HG02938 (cell line): ENCODE measurements around the gene DCP1B.

Experiments used
- ATAC-seq: cut with Tn5 transposase; IDR thresholded peaks from one replicate; pipeline ENCODE4 v1.9.1; 2021; ENCODE audit warnings: mild to moderate bottlenecking, moderate library complexity; ENCODE audit not compliant: unreplicated experiment

The DCP1B gene

DNA sequence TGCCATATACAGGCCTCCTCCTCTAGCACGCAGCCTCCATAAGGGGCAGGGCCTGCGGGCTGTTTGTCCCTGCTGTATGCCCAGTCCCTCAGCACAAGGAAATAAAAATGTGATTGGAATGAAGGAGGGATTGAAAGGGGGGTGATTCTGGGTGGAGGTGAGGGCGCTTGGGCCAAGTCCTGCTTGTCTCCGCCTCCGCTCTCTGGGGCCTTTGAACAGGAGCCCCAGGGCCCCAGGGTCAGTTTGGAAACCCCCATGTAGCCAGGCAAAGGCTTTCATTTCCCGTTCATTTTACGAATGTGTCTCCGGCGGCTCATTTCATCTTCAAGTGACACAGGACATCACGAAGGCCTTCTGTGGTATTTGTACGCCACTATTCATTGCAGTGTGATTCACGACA is 81.3 kb downstream of the DCP1B start:
- ATAC-seq: no peak

DNA sequence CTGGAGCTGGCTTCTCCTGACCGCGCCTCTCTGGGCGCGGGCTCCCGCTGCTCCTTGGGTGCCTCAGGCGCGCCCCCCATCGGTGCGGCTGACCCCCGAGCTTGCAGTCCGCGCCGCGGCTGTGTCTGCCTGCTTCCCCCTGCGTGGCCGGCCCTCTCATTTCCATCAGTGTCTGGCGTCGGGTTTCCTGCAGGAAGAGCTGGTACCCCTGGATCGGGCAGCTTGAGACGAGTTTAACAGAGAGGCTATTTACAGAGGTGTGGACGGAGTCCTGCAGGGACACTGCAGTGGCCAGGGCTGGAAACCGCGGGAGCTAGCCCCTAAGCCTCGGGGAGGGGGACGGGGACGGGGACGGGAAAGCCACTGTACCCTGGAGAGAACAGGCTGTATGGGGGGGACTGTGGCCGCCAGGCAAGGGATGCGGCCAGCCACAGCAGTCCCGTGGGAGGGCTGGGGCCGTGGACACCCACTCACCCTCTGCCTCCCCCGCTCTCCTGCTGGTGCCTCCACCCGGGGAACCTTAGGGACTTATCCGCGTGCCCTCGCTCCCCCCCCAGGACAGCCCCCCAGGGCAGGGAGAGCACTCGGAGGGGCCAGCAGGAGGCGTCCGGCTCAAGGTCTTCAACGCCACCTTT is 82.1 kb downstream of the DCP1B start:
- no peak for ATAC-seq

DNA sequence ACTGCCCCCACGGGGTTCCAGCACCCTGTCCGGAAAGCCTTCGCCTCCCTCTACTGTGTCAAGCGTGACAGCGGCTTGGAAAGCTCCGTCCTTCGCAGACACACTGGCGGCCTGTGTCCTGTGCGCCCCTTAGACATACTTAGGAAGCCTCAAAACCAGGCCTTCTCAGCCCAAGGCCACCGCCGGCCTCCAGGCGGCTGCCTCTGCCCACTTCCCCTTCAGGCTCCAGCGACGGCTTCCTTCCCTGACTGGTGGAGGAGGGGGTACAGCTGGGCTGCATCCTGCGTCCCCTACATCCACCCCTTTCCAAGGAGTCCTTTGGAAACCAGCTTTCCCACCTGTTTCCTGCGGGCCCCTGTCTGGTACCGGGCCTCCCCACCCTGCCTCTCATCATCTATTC is 83.3 kb downstream of the DCP1B start:
- no peak for ATAC-seq

DNA sequence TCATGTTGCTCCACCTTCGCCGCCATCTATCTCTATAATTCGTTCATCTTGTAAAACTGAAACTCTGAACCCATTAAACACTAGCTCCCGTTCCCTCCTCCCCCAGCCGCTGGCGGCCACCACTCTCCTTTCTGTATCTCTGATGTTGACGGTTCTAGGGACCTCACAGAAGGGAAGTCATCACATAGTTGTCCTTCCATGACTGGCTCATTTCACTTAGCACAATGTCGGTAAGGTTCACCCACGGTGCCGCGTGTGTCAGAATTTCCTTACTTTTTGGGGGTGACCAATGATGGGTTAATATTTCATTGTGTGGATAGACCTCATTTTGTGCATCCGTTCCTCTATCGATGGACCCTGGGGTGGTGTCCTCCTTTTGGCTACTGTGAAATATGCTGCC is 83.8 kb downstream of the DCP1B start:
- no peak for ATAC-seq

DNA sequence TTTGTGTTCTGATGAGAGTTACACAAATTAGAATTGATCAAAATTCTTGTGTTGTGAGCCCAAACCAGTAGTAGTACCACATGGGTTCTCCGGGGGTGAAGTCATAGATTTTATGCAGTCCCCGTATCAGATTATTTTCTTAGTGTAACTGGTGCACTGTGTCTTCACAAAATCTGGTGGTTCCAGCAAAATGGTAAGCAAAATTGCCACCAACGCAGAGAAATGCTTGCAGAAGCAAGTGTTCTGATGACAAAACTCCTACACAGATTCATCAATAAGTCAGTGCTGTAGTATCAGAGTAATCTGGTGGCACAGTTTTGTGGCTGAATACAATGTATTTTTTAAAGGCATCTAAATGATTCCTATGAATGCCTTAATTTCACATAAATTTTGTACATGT is 84.5 kb downstream of the DCP1B start:
- no peak for ATAC-seq

DNA sequence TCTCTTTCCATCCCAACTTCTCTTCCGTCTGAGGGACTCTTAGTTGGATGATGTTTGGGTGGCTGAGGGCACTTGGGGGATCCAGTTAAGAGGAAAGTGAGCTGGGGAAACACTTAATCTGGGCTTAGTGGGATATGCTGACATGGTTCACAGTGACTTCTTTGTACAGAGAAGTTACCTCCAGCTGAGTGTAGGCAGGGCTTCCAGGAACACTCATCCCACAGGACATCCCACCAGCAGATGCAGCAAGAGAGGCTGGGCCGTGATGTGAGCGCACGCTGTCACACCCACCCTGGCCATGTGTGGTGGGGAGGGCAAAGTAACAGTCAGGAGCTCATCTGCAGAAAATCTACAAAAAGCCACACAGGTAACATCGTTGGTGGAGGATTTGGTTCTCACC is 85.0 kb downstream of the DCP1B start:
- no peak for ATAC-seq

DNA sequence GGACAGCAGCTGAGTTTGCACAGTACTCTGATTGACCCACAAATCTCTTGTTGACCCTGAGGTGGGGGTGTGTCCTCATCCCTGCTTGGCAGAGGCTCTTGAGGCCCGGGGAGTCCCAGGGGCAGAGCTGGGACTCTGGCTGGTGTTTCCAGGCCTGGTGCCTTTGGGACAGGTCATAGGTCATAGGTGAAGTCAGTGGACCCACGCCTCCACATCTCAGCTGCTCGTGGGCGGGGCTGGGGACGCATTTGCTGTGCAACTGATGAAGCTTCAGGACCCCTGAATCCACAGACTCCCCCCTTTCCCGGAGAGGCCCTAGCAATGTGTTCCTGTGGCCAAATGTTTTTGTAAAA is 85.4 kb downstream of the DCP1B start:
- ATAC-seq: no peak

DNA sequence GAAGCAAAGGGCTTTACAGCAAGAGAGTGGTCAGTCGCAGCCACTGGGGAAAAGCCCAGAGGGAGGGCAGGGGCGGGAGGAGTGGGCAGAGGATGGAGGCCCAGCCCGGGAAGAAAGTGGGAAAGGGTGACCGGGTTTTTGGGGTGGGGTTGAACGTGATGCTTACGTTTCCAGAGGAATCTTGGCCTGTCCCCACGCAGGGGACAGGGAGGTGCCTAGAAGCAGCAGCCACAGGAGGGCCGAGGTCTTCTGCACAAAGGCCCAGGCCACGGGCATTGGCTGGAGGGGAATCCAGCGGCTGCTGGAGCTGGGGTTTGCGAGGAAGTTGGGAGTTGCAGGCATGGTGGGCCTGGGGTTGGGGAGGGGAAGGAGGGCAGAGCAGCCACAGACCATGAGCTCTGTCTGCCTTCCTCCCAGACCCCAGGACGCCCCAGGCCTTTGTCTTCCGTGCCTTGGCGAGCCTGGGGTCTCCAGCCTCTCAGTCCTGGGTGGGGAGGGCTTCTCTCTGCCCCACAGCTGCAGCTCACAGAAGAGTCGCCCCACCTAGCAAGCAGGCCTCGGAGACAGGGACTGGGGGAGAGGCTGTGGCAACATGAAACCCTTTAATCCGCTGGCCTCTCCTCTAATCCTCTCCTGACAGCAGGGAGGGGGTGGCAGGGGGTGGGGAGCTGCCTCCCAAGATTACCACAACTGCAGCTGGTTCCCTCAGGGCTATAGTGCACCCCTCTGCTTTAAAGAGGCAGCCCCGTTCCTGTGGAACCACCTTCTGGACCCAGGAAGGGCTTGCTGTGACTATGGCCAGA is 86.0 kb downstream of the DCP1B start, which contains the start of gene CACNA2D4:
Gene CACNA2D4, minus strand, starts transcription at position 572 of the 803 bp plus-strand sequence. Its CDS starts 179 bp downstream, at position 393.
- ATAC-seq: no peak

DNA sequence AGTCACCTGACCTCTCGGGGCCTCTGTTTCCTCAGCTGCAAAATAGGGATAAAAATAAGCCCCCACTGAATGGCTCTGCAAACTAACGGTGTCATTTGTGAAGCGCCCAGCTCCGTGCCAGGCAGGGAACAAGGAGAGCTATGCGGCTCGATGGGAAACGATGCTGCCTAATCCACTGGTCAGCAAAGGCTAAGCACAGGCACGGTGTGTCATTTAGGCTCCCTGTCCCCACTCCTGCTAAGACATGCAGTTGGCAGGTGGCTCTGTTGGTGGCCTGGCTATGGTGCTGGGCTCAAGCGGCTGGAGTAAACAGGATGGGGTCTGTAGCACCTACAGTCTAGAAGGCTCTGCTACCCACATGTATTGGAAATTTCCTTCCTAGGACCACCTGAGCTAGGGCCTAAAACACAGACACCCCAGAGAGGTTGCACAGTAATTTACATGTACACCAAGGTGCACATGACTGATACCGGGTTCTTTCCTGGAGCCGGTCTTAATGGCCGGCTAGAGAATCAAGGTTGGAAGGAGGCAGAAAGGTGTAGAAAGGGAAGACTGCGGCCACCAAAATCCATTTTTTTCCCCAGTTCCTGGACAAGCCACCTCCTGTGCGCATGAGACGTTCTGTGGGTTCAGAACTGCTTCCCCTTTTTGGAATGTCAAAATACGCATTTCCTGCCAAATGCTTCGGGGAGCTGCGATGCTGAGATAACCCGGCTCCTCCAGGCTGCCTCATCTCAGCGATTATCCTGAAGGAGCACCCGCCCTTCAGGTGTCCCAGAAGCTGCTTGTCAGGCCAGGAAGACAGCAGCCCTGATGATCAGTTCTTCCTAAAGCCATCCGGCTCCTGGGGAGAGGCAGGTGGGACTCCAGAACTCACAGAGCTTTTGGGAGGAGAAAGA is 86.8 kb downstream of the DCP1B start:
- ATAC-seq: no peak

DNA sequence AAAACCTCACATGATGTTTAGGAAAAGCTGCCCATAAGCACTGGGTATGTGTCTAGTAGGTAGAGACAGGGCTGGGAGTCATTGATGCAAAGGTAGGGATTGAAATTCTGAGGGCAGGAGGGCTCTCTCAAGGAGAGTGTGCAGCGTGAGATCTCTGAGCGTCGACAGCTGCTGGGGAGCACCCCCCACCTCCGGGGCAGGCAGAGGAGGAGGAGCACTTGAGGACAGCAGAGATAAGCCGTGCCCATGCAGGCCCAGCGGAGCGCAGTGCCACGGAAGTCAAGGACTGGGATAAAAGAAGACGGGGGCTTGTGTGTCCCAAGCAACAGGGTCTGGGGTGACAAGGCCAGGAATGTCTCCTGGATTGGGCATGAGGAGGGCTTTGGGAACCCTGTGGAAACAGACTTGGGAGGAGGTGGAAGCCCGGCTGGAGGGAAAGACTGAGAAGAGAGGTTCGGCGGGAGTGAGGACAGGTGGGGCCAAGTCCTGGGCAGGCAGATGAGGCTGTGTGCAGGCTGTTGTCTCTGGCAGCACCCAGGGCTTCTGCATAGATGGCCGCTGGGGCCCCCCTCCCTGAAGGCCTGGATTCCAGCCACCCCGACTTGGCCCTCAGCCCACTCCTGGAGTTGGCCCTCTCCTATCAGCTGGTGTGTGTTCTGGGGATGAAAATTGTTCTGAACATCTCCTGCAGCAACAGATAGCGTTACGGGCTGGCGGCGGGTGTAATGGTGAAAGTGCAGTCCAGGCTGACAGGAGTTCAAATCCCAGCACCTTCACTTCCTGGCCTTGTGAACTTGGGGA is 87.7 kb downstream of the DCP1B start:
- no peak for ATAC-seq

DNA sequence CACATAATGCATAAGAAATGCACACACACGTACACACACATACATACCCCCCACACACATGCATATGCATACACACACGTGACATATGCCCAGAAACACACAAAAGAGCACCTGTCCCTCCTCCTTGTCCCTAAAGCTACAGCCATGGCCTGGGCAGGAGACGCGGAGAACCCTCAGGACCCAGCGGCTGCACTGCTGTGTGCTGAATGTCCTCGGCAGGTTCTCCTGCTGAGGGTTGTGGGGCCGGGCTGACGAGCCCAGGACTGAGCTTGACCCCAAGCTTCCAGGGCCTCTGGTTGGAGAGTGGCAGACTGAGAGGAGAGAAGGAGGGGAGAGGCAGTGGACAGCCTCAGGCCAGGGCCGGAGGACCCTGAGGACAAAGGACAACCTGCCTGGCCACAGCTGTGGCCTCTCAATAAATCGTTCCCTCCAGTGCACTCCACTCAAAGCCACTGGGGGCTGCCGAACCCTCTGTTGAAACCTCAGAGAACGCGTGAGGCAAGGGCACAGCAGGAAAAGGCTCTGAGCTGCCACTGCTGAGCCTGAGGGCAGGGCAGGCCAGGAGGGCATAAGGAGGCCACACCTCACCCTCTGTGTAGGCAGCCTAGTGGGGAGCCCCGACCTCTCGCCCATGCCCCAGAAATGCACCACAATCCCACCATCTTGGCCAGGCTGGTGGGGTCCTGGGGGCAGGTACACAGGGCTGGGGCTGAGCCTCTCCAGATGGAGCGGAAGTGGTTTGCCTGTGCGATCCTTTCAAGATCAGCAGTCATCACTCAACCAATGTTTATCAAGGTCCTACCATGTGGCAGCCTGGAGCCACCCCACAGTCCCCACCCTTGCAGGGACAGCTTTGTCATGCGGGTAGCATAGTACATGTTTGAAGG is 88.9 kb downstream of the DCP1B start:
- ATAC-seq: no peak

DNA sequence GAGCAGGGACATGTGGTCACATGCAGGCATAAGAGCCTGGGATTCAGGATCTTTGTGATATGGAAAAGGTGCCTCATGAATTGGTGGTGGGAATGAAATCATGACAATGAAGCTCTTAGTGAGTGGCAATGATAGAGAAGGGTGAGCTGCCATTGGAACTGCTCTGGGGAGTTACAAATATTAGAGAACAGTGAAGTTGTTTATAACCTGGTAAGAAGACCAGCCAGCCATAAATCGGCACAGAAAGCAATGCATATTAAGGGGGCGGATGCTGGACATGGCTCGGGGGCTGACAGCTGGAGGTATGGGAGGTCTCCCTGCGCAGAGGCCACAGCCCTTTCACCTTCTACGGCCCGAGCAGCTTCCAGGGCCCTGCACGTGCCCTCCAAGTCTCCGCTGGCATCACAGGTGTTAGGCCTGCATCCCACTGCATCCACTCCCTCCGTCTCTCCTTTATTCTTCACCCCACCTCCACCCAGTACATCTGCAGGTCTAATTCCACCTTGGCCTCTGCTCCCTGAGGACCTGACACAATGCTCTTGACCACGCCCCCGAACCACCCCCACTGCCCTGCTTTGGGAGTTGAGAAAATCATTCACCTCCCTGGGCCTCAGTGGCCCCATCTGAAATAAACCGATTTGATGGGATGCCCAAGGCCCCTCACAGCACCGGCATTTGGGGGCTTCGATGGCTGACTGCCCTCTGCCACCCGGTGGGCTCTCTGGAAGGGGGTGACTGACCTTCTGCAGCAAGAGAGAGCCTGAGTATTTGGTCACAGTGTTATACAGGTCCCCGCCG is 89.9 kb downstream of the DCP1B start:
- ATAC-seq: no peak

DNA sequence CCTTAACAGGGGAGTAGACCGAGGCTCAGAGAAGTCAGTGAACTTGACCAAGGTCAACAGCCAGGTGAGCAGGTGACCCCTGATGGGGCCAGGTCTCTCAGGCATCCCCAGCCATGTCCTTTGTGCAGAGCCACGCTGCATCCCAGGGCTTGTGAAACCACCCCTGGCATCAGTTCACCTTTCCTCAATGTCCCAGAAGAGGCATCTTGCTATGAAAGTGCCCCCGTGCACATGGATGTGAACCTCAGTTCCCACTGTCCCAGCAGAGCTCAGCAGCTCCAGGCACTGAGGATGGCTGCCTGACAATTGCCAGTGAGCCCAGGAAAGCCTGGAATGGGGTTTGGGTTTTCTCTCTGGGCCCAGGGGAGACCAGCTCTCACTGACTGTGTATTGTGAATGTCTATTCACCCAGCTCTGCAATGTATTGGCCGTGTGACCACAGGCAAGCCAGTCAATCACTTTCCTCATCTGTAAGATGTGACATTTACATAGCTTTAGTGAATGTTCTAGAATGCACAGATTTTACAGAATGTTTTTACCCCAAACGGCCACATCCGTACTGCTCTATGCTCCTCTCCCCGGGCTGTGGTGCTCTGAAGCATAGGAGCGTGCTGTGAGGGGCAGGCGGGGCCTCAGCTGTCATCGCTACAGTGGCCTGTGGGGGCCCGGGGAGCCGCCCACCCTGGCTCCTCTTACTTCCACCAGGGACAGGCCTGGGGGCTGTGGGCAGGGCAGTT is 90.7 kb downstream of the DCP1B start:
- no peak for ATAC-seq

DNA sequence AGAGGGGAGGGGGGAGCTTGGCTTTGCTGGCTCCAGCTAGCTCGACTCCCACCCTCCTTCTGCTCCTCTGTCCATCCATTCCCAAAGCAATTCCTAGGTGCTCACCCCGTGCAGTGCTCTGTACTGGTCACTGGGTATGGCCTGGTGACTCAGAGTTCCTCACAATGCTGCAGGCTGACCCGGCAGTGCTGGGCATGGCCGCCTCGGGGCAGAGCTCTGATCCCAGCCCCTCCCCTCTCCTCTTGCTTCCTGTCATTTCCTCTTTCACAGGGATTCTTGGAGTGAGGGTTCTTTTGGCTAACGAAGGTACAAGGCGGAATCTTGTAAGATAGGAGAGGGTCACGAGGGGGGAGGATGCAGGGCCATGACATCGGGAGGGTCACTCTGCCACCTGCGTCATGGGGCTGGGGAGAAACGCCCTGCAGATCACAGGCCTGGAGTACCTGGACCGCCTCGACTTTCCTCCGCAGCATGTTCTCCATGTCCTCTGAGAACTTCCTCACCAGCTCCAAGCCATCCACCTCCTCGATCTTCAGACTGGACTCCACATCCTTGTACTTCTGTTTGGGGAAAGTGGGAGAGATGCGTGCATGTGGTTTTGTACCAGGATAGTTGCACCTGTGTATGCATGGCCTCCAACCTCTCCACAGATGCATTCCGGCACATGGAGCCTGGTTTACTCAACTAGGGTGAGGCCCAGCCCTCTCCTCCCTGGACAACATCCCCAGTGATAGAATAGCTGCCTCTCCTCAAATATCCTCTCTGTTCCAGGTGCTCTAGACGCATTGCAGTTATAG is 91.5 kb downstream of the DCP1B start:
- ATAC-seq: no peak

DNA sequence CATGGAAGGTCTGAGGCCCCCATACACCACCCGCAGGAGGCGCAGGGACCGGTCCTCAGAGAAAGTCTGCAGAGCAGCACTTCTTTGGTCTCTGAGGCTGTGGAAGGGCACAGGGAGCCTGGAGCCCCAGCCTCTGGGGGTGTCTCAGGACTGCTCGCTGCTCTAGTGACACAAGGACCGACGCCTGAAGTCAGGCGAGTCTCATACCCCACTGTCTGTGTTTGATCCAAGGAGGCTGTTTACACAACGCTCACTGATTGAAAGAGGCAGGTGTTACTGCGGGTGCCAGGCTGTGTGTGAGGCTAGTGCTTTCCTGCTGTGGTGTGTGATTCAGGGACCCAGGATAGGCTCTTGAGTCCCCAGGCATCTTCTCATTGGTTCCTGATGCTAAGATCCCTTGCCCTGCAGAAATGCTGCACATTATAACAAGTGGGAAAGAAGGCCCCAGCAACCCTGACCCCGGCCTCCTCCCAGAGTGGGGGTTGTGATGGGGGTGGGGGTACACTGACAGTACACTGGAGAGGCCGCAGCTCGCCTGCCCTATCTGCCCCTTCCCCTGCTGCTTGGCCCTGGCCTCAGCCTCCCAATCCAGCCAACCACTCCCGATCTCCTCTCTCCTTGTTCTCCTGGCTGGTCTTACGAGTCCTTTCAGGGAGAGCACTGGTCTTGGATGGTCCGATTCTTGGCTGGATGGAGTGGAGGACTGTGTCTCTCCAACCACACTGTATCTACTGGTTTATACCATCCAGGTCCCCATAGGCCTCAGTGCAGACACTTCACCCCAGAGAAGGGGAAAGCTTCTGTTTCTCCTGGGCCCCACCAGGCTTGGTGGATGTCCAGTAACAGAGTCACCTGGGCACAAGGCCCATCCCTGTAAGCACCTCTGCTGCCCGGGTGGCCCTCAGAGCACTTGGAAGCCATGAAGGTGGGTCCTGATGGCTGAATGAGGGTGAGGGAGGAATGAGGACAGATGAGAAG is 92.4 kb downstream of the DCP1B start:
- no peak for ATAC-seq

DNA sequence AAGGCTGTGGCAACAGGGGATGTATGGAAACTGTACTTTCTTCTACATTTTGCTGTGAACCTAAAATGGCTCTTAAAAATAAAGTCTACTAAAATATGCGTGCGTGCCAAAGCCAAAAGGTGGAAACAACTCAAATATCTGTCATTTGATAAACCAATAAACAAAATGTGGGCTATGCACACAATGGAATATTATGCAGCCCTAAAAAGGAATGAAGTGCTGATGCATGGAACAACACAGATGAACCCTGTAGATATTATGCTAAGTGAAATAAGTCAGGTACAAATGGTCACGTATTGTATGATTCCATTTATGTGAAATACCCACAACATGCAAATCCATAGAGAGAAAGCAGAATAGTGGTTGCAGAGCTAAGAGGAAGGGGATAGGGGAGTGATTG is 93.8 kb downstream of the DCP1B start:
- ATAC-seq: no peak
